ENCODE data around the gene E2F3. TPM values are rescaled to one million over a fixed set of nuclear protein-coding genes. Genes with fewer than 3 reads are reported as not detected.

E2F3 gene
- total RNA-seq, 1 experiment from 2014 or later: 15.4 TPM

GRCh38 chr6:20432692-20433091 lies 31.0 kb downstream of the E2F3 start:
- ChIA-PET CTCF (no interaction called here), POLR2A (no interaction called here)
- Histone ChIP-seq H3K27me3 (replicated peaks; ENCODE audit: control insufficient read depth, insufficient read depth, low read length) (no peaks in the 10 kb centered on the region), H3K4me1 (0 out of 2 replicates have a peak, but pooled peaks cover 3% of the 10 kb centered on the region), H3K9me3 (no peaks in the 10 kb centered on the region), H3K36me3 (ENCODE audit: control insufficient read depth, insufficient read depth, low read length) (no peaks in the 10 kb centered on the region; the same call in 1 of the 2 replicates), H3K4me3 (ENCODE audit: low read depth, low read length) (no peak overlapping the region)
- Mint-ChIP-seq H3K27ac (ENCODE audit: unreplicated experiment) (no peak overlapping the region), H3K9me3 (ENCODE audit: unreplicated experiment) (no peaks in the 10 kb centered on the region), H3K4me3 (ENCODE audit: unreplicated experiment) (no peak overlapping the region), H3K36me3 (ENCODE audit: insufficient read depth, unreplicated experiment) (peaks cover 35% of the 10 kb centered on the region), H3K4me1 (ENCODE audit: low read depth, unreplicated experiment) (no peaks in the 10 kb centered on the region), H3K27me3 (ENCODE audit: insufficient read depth, unreplicated experiment) (no peaks in the 10 kb centered on the region)
- no peak for DNase-seq
- no peak for TF ChIP-seq CTCF (IDR thresholded peaks at IDR 0.05; ENCODE audit: insufficient read depth in 1 of 2, low read depth in 1 of 2, low read length in 1 of 2, severe bottlenecking in 1 of 2, unreplicated experiment in 1 of 2)
- intact Hi-C loops (cut with micrococcal nuclease; ENCODE audit: unreplicated experiment): no loop called here
- BruUV-seq (replicated peaks): no TSS peak

GRCh38 chr6:20433321-20433720 lies 31.6 kb downstream of the E2F3 start:
- CTCF ChIA-PET: no interaction called here
- no peak for DNase-seq
- TF ChIP-seq CTCF (IDR thresholded peaks at IDR 0.05; ENCODE audit: insufficient read depth in 1 of 2, low read depth in 1 of 2, low read length in 1 of 2, severe bottlenecking in 1 of 2, unreplicated experiment in 1 of 2): no peak
- no TSS peak for BruUV-seq (replicated peaks)
- intact Hi-C loops (cut with micrococcal nuclease; ENCODE audit: unreplicated experiment): no loop called here
- POLR2A ChIA-PET: interaction anchor here (0.5 kb wide), 1 partner anchor 30 kb away, joined by 9 read pairs; no protein-coding TSS in a partner anchor
- no peaks in the 10 kb centered on the region for H3K4me1 Mint-ChIP-seq (ENCODE audit: low read depth, unreplicated experiment)
- H3K27ac Mint-ChIP-seq (ENCODE audit: unreplicated experiment): no peak overlapping the region
- Histone ChIP-seq H3K36me3 (ENCODE audit: control insufficient read depth, insufficient read depth, low read length) (no peaks in the 10 kb centered on the region; the same call in 1 of the 2 replicates), H3K27me3 (replicated peaks; ENCODE audit: control insufficient read depth, insufficient read depth, low read length) (no peaks in the 10 kb centered on the region), H3K4me3 (ENCODE audit: low read depth, low read length) (no peak overlapping the region), H3K9me3 (no peaks in the 10 kb centered on the region), H3K4me1 (0 out of 2 replicates have a peak, but pooled peaks cover under 1% of the 10 kb centered on the region)
- no peaks in the 10 kb centered on the region for H3K27me3 Mint-ChIP-seq (ENCODE audit: insufficient read depth, unreplicated experiment)
- no peak overlapping the region for H3K4me3 Mint-ChIP-seq (ENCODE audit: unreplicated experiment)
- peaks cover 34% of the 10 kb centered on the region for H3K36me3 Mint-ChIP-seq (ENCODE audit: insufficient read depth, unreplicated experiment)
- no peaks in the 10 kb centered on the region for H3K9me3 Mint-ChIP-seq (ENCODE audit: unreplicated experiment)

- Mint-ChIP-seq H3K27me3 (ENCODE audit: insufficient read depth, unreplicated experiment) (no peaks in the 10 kb centered on the region), H3K27ac (ENCODE audit: unreplicated experiment) (no peak overlapping the region), H3K9me3 (ENCODE audit: unreplicated experiment) (no peaks in the 10 kb centered on the region), H3K4me3 (ENCODE audit: unreplicated experiment) (no peak overlapping the region), H3K4me1 (ENCODE audit: low read depth, unreplicated experiment) (no peaks in the 10 kb centered on the region), H3K36me3 (ENCODE audit: insufficient read depth, unreplicated experiment) (peaks cover 34% of the 10 kb centered on the region)
- Histone ChIP-seq H3K4me1 (no peaks in the 10 kb centered on the region), H3K4me3 (ENCODE audit: low read depth, low read length) (no peak overlapping the region), H3K9me3 (no peaks in the 10 kb centered on the region), H3K27me3 (replicated peaks; ENCODE audit: control insufficient read depth, insufficient read depth, low read length) (no peaks in the 10 kb centered on the region), H3K36me3 (ENCODE audit: control insufficient read depth, insufficient read depth, low read length) (no peaks in the 10 kb centered on the region; the same call in 1 of the 2 replicates)
- intact Hi-C loops (cut with micrococcal nuclease; ENCODE audit: unreplicated experiment): no loop called here
- DNase-seq: no peak
- no TSS peak for BruUV-seq (replicated peaks)
- POLR2A ChIA-PET: interaction anchor here (0.5 kb wide), 1 partner anchor 30 kb away, joined by 9 read pairs; no protein-coding TSS in a partner anchor
- no peak for TF ChIP-seq CTCF (IDR thresholded peaks at IDR 0.05; ENCODE audit: insufficient read depth in 1 of 2, low read depth in 1 of 2, low read length in 1 of 2, severe bottlenecking in 1 of 2, unreplicated experiment in 1 of 2)
- CTCF ChIA-PET: no interaction called here
Measured at GRCh38 chr6:20433929-20434328, 32.2 kb downstream of the E2F3 start.

All from Caco-2 (cell line).